GM12878 (cell line): ENCODE data around the gene CRYBB1. TPM values are rescaled to one million over a fixed set of nuclear protein-coding genes. Genes with fewer than 3 reads are reported as not detected.

Source experiments
- ATAC-seq: fragments of 200-7000 bp; cut with Tn5 transposase; 3 replicates; pipeline ENCODE4 v1.9.1; 2020; ENCODE audit warnings: mild to moderate bottlenecking, moderate library complexity
- BruUV-seq: library from RNA; stranded (reverse); fragments of 400-500 nt; replicated peaks from 2 replicates; lab custom pipeline; 2021; lab: Mats Ljungman, UMichigan
- CTCF ChIA-PET: fragments of 300-600 bp; sonication (Branson Sonifier 250); formaldehyde crosslinking; extraction: SDS; loops from one replicate; lab custom pipeline; 2021; ENCODE audit warnings: inconsistent platforms; lab: Yijun Ruan, JAX
- POLR2A ChIA-PET: fragments of 350-600 bp; formaldehyde crosslinking; extraction: SDS; loops from one replicate; lab custom pipeline; 2021; ENCODE audit warnings: inconsistent platforms; lab: Charles Lee
- RAD21 ChIA-PET: fragments of 300-600 bp; sonication (Branson Sonifier 250); formaldehyde crosslinking; loops from one replicate; lab custom pipeline; 2023; ENCODE audit warnings: antibody characterized with exemption; ENCODE audit not compliant: unreplicated experiment; lab: Charles Lee
- SMC1A ChIA-PET: fragments of 300-600 bp; sonication (Branson Sonifier 250); formaldehyde crosslinking; loops from one replicate; lab custom pipeline; 2023; ENCODE audit not compliant: unreplicated experiment, uncharacterized antibody; lab: Charles Lee
- DNase-seq: peaks from one replicate; pipeline ENCODE4 v3.0.0-alpha.2; 2011; ENCODE audit warnings: low read depth, low spot score
- FAIRE-seq: peaks from 3 replicates; lab custom pipeline; 2011; peaks lifted over from hg19 to GRCh38; lab: Jason Lieb, UNC
- H2AFZ ChIP-seq: 2 replicates; pipeline ENCODE4 v1.6.0; 2011; ENCODE audit warnings: low read depth, low read length, control low read depth; ENCODE audit not compliant: control insufficient read depth
- H3K27ac ChIP-seq: 2 replicates; pipeline ENCODE4 v1.5.1; 2011; ENCODE audit warnings: control low read depth; ENCODE audit not compliant: control insufficient read depth, insufficient read depth
- H3K27me3 ChIP-seq, 2 experiments: replicated peaks in 1 of 2; 2 replicates each; pipeline versions ENCODE4 v1.6.0 to v1.6.1; 2011; ENCODE audit warnings: low read length in 1 of 2; ENCODE audit not compliant: control insufficient read depth in 2 of 2, insufficient read depth in 2 of 2
- H3K36me3 ChIP-seq, 2 experiments: 2 replicates each; pipeline ENCODE4 v1.5.1; 2011; ENCODE audit warnings: low read length in 1 of 2; ENCODE audit not compliant: control insufficient read depth in 2 of 2, insufficient read depth in 2 of 2
- H3K4me1 ChIP-seq: 2 replicates; pipeline ENCODE4 v1.6.1; 2011; ENCODE audit warnings: mild to moderate bottlenecking, low read length, moderate library complexity, mixed read lengths; ENCODE audit not compliant: control insufficient read depth, insufficient read depth
- H3K4me2 ChIP-seq: 2 replicates; pipeline ENCODE4 v1.6.0; 2011; ENCODE audit warnings: control low read depth; ENCODE audit not compliant: control insufficient read depth, insufficient read depth
- H3K4me3 ChIP-seq: fragments of 200-600 bp; sonication (generic); 2 replicates; pipeline ENCODE4 v1.5.1; 2016
- H3K79me2 ChIP-seq: 2 replicates; pipeline ENCODE4 v1.6.0; 2011; ENCODE audit warnings: low read length; ENCODE audit not compliant: control insufficient read depth, insufficient read depth
- H3K9ac ChIP-seq: 2 replicates; pipeline ENCODE4 v1.8.0; 2011; ENCODE audit warnings: low read length, control low read depth, mixed read lengths; ENCODE audit not compliant: control insufficient read depth, insufficient read depth
- H3K9me3 ChIP-seq: replicated peaks from 3 replicates; pipeline ENCODE4 v1.5.1; 2011; ENCODE audit warnings: mild to moderate bottlenecking, low read length; ENCODE audit not compliant: control insufficient read depth, insufficient read depth
- H4K20me1 ChIP-seq: 2 replicates; pipeline ENCODE4 v1.6.0; 2011; ENCODE audit not compliant: control insufficient read depth, insufficient read depth
- CHD2 ChIP-seq: IDR thresholded peaks from 2 replicates; pipeline ENCODE4 v1.6.1; 2011; ENCODE audit warnings: low read depth, low read length, improper control_type of control experiment, borderline replicate concordance
- IRF4 ChIP-seq: IDR thresholded peaks from 2 replicates; pipeline ENCODE4 v1.6.1; 2011; ENCODE audit warnings: low read depth, low read length
- JUNB ChIP-seq: IDR thresholded peaks from 2 replicates; pipeline ENCODE4 v1.6.1; 2016; ENCODE audit warnings: antibody characterized with exemption, mild to moderate bottlenecking
- KLF5 ChIP-seq: fragments of 450-650 bp; IDR thresholded peaks from 2 replicates; pipeline ENCODE4 v1.6.1; 2014; ENCODE audit warnings: mild to moderate bottlenecking; ENCODE audit not compliant: partially characterized antibody
- MTA3 ChIP-seq: IDR thresholded peaks from 2 replicates; pipeline ENCODE4 v1.6.1; 2012; ENCODE audit warnings: low read length, inconsistent platforms, borderline replicate concordance
- NR2C1 ChIP-seq: fragments of 450-650 bp; IDR thresholded peaks from 2 replicates; pipeline ENCODE4 v1.6.1; 2017; ENCODE audit warnings: antibody characterized with exemption, mild to moderate bottlenecking, moderate library complexity
- NR2F1 ChIP-seq: fragments of 450-650 bp; conservative IDR thresholded peaks from 2 replicates; pipeline ENCODE4 v1.6.1; 2017; ENCODE audit warnings: mild to moderate bottlenecking
- PKNOX1 ChIP-seq: fragments of 450-650 bp; IDR thresholded peaks from 2 replicates; pipeline ENCODE4 v1.6.1; 2016; ENCODE audit warnings: mild to moderate bottlenecking
- RBBP5 ChIP-seq: fragments of 200-600 bp; sonication (generic); conservative IDR thresholded peaks from 2 replicates; pipeline ENCODE4 v1.6.1; 2016
- RFX5 ChIP-seq: IDR thresholded peaks from 2 replicates; pipeline ENCODE4 v1.6.1; 2011; ENCODE audit warnings: low read depth, low read length, improper control_type of control experiment
- RUNX3 ChIP-seq: IDR thresholded peaks from 2 replicates; pipeline ENCODE4 v1.6.1; 2012; ENCODE audit warnings: low read length, inconsistent platforms
- SREBF1 ChIP-seq: IDR thresholded peaks from 2 replicates; pipeline ENCODE4 v1.6.1; 2012; ENCODE audit warnings: mild to moderate bottlenecking, low read length
- SUZ12 ChIP-seq: fragments of 200-600 bp; sonication (generic); IDR thresholded peaks from one replicate; pipeline ENCODE4 v1.6.1; 2018; ENCODE audit warnings: antibody characterized with exemption, mild to moderate bottlenecking; ENCODE audit not compliant: unreplicated experiment
- ZBTB4 ChIP-seq: fragments of 450-650 bp; formaldehyde crosslinking; IDR thresholded peaks from 2 replicates; pipeline ENCODE4 v1.4.0; 2022; ENCODE audit warnings: mild to moderate bottlenecking, moderate library complexity
- WGBS: methylation state at CpG from one replicate; pipeline ENCODE4 v1.1.6; 2016; ENCODE audit warnings: low lambda C conversion rate; ENCODE audit not compliant: insufficient replicate concordance, insufficient coverage; ENCODE audit errors: missing lambda C conversion rate; 5-methylcytosine and 5-hydroxymethylcytosine counted together
- in situ Hi-C: fragments of 300-500 bp; cut with MboI; formaldehyde crosslinking; loops from 9 replicates; pipeline ENCODE4 v1.14.3; 2018; ENCODE audit warnings: mixed read lengths
- intact Hi-C: fragments of 100-400 bp; cut with micrococcal nuclease; formaldehyde crosslinking; loops from one replicate; pipeline ENCODE4 v1.14.2; 2022; ENCODE audit not compliant: unreplicated experiment
- polyA plus RNA-seq, 11 experiments: library from polyadenylated mRNA; depleted of rRNA in 4 of 11; unstranded in 6 of 11; stranded (reverse) in 5 of 11; fragments of >200 nt; fragmentation: Nextera tagmentation in 4 of 11; fragmentation: Illumina TruSeq in 1 of 11; extraction: Ambion mirVana in 4 of 11; extraction: Trizol in 1 of 11; gene quantifications; 1 replicate in 1 of 11; 2 replicates in 10 of 11; pipeline versions ENCODE4 v1.2.1 to v1.2.3, GENCODE V29; 2011 to 2016; ENCODE audit warnings: inconsistent platforms in 2 of 11, missing spikeins in 2 of 11, low read depth in 1 of 11
- total RNA-seq, 4 experiments: library from RNA; depleted of rRNA in 3 of 4; stranded (reverse); fragments of >200 nt in 3 of 4; fragmentation: Illumina TruSeq in 1 of 4; extraction: Trizol in 1 of 4; gene quantifications; 2 replicates each; pipeline versions ENCODE4 v1.2.1 to v1.2.3, GENCODE V29; 2013 to 2021
- TF ChIP-seq, protein P1 (sequence below): IDR thresholded peaks from 2 replicates; pipeline ENCODE4 v1.6.1; 2012; ENCODE audit warnings: low read length, inconsistent platforms
- TF ChIP-seq, protein P2 (sequence below): fragments of 450-650 bp; conservative IDR thresholded peaks from 2 replicates; pipeline ENCODE4 v1.6.1; 2017; ENCODE audit warnings: mild to moderate bottlenecking, moderate library complexity

CRYBB1 gene
- total and polyA plus RNA-seq, 10 of the 15 experiments (the other 5 are each of a cell fraction or from before 2014, with no cell fraction given): 0.09 to 0.64 (median 0.23) TPM; not detected in 5

- DNase-seq: no peak
- no peak for FAIRE-seq
- H3K4me2 ChIP-seq: no peak overlapping the region
- in situ Hi-C loops: no loop called here
- no peaks in the 10 kb centered on the region for H3K9me3 ChIP-seq
- BruUV-seq: no TSS peak
- ChIA-PET RAD21 (interaction anchor here (0.5 to 1.6 kb wide), 2 partner anchors 7 to 56 kb away, joined by 3 to 5 read pairs; no protein-coding TSS in a partner anchor), SMC1A (no interaction called here), CTCF (interaction anchor here (0.8 to 1.0 kb wide), 2 partner anchors 50 to 81 kb away, joined by 3 read pairs; no protein-coding TSS in a partner anchor), POLR2A (interaction anchor here (0.6 to 1.2 kb wide), 2 partner anchors 20 to 37 kb away, joined by 3 read pairs; no protein-coding TSS in a partner anchor)
- peaks cover 34% of the 10 kb centered on the region for H3K79me2 ChIP-seq
- H3K4me3 ChIP-seq: no peak overlapping the region
- WGBS: 84% methylated on average over 11 of the region's 11 CpGs
- no peak overlapping the region for H2AFZ ChIP-seq
- H3K9ac ChIP-seq: no peak overlapping the region
- peaks cover 20% of the 10 kb centered on the region for H3K4me1 ChIP-seq
- no peaks in the 10 kb centered on the region for H4K20me1 ChIP-seq
- H3K27ac ChIP-seq: no peak overlapping the region
- no peaks in the 10 kb centered on the region for H3K27me3 ChIP-seq
- ATAC-seq: no peak
- intact Hi-C loops: no loop called here
- peaks cover 2 to 7% of the 10 kb centered on the region in 2 experiments for H3K36me3 ChIP-seq
- TF ChIP-seq NR2C1: no peak
- no peak for TF ChIP-seq ZBTB4 (CRISPR knock-in tag)
- TF ChIP-seq SREBF1: no peak
- TF ChIP-seq, protein P1, sequence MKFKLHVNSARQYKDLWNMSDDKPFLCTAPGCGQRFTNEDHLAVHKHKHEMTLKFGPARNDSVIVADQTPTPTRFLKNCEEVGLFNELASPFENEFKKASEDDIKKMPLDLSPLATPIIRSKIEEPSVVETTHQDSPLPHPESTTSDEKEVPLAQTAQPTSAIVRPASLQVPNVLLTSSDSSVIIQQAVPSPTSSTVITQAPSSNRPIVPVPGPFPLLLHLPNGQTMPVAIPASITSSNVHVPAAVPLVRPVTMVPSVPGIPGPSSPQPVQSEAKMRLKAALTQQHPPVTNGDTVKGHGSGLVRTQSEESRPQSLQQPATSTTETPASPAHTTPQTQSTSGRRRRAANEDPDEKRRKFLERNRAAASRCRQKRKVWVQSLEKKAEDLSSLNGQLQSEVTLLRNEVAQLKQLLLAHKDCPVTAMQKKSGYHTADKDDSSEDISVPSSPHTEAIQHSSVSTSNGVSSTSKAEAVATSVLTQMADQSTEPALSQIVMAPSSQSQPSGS: no peak
- TF ChIP-seq SUZ12: no peak
- no peak for TF ChIP-seq JUNB
- TF ChIP-seq RUNX3: no peak
- TF ChIP-seq, protein P2, sequence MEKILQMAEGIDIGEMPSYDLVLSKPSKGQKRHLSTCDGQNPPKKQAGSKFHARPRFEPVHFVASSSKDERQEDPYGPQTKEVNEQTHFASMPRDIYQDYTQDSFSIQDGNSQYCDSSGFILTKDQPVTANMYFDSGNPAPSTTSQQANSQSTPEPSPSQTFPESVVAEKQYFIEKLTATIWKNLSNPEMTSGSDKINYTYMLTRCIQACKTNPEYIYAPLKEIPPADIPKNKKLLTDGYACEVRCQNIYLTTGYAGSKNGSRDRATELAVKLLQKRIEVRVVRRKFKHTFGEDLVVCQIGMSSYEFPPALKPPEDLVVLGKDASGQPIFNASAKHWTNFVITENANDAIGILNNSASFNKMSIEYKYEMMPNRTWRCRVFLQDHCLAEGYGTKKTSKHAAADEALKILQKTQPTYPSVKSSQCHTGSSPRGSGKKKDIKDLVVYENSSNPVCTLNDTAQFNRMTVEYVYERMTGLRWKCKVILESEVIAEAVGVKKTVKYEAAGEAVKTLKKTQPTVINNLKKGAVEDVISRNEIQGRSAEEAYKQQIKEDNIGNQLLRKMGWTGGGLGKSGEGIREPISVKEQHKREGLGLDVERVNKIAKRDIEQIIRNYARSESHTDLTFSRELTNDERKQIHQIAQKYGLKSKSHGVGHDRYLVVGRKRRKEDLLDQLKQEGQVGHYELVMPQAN: no peak
- TF ChIP-seq PKNOX1: no peak
- TF ChIP-seq IRF4: no peak
- TF ChIP-seq CHD2: no peak
- TF ChIP-seq MTA3: no peak
- TF ChIP-seq NR2F1: no peak
- no peak for TF ChIP-seq RBBP5
- TF ChIP-seq KLF5: no peak
- no peak for TF ChIP-seq RFX5
Observed at GRCh38 chr22:26585104-26585790, 32.6 kb downstream of the CRYBB1 start.
